ENCODE data around the gene RARA.

DNA sequence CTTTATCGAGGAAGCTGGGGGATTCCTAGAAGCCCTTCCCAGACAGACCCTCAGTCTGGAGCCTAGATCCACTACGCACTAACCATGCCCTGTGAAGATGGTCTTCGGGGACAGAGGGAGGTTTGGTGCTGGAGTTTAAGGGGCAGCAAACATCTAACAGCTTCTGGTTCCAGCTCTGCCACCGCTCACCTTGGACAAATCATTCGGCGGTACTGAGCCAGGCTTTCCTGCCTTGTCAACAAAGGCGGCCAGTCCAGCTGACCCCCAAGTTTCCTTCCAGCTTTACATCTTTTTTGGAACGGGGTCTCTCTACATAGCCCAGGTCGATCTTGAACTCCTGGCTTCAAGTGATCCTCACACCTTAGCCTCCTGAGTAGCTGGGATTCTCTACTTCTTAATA, 55.9 kb downstream of the RARA start:
- TF ChIP-seq POLR2A (IDR thresholded peaks at IDR 0.05; ENCODE audit: low read depth, low read length): no peak
- no peak for TF ChIP-seq POLR2AphosphoS5 (IDR thresholded peaks at IDR 0.05; ENCODE audit: low read depth, low read length)
- no peak for TF ChIP-seq TAF1 (IDR thresholded peaks at IDR 0.05; ENCODE audit: borderline replicate concordance, low read depth, low read length)
